HFF-Myc (cell line): ENCODE data around the gene PRKAR1A.
A peak's percentile ranks its signal among the peaks of the same experiment; 100 is the strongest.

ENCODE experiments used
- DNase-seq: peaks from one replicate; pipeline ENCODE4 v3.0.0-alpha.2; 2011; ENCODE audit warnings: low read depth; ENCODE audit errors: extremely low read depth
- H3K4me3 ChIP-seq: replicated peaks from 2 replicates; pipeline ENCODE4 v1.5.1; 2011; ENCODE audit warnings: low read depth, mild to moderate bottlenecking, control low read depth, low read length
- TF ChIP-seq, protein P1 (sequence below): IDR thresholded peaks from 2 replicates; pipeline ENCODE4 v1.5.1; 2012; ENCODE audit warnings: mild to moderate bottlenecking, low read depth, low read length, control low read depth; ENCODE audit errors: missing control alignments

Gene PRKAR1A

DNA sequence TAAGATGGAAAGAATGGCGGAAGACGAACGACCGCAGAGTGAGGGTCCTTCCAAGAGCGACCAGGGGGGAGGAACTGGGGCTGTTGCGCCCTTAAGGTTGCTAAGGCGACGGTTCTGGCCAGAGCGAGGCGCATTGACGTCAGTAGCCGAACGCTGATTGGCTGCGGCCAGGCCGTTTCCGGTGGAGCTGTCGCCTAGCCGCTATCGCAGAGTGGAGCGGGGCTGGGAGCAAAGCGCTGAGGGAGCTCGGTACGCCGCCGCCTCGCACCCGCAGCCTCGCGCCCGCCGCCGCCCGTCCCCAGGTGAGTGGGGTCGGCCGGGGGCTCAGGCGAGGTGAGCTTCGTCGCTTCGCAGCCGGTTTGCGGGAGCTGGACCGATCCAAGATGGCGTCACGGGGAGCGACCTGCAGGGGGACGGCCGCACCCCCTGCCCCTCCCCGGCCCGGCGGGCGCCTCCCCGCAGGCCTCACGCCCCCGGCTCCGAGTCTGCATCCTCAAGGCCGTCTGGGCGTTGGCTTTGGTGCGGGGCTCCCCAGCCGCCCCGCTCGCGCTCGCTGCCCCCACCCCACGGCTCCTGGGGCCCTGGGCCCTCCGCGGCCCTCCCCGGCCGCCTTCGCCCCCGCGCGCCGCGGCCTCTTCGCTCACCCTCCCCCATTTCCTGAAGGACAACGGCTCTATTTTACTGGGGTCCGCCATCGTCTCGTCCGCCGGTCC is at the start of gene PRKAR1A:
PRKAR1A (plus strand) TSS at position 184 of the 713 bp plus-strand sequence. CDS start 2,970 bp downstream, outside the sequence.
- DNase-seq, result peak; percentile 90
- H3K4me3 ChIP-seq, result peak within 1 kb of the TSS; percentile 94
- TF ChIP-seq, protein P1, sequence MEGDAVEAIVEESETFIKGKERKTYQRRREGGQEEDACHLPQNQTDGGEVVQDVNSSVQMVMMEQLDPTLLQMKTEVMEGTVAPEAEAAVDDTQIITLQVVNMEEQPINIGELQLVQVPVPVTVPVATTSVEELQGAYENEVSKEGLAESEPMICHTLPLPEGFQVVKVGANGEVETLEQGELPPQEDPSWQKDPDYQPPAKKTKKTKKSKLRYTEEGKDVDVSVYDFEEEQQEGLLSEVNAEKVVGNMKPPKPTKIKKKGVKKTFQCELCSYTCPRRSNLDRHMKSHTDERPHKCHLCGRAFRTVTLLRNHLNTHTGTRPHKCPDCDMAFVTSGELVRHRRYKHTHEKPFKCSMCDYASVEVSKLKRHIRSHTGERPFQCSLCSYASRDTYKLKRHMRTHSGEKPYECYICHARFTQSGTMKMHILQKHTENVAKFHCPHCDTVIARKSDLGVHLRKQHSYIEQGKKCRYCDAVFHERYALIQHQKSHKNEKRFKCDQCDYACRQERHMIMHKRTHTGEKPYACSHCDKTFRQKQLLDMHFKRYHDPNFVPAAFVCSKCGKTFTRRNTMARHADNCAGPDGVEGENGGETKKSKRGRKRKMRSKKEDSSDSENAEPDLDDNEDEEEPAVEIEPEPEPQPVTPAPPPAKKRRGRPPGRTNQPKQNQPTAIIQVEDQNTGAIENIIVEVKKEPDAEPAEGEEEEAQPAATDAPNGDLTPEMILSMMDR, result no peak

DNA sequence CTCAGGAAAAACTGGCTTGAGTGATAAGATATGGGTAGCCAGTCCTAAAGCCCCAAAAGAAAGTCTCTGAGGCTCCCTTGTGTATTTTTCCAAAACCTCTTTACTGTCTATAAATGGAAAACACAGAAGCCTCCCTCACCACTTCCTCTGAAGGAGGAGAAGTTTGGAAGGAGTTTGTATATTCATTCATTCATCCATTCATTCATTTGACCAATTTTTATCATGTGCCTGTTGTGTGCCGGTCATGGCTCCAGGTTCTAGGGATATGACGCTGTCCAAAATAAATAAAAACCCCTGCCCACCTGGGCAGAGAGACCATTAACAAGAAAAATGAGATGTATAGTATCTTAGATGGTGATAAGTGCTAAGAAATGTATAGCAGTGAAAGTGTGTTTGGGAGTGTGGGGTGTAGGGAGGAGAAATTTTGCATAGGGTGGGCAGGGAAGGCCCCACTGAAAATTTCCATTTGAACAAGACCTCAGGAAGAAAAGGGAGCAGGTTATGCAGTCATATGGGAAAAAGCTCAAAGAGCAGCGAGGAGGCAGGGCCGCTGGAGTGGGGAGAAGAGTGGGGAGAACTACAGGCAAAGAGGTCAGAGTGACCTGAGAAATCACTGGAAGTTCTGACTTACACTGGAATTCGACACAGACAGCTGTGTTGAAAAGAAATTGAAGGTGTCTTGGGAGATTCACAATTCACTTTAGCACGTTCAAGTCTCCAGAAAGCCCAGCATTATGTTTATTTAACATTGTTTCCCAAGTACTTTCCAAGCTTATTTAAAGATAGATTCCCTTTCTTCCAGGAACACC is 48.8 kb upstream of the PRKAR1A start:
- DNase-seq, result no peak
- TF ChIP-seq, protein P1, result no peak
- no peak overlapping the region for H3K4me3 ChIP-seq

DNA sequence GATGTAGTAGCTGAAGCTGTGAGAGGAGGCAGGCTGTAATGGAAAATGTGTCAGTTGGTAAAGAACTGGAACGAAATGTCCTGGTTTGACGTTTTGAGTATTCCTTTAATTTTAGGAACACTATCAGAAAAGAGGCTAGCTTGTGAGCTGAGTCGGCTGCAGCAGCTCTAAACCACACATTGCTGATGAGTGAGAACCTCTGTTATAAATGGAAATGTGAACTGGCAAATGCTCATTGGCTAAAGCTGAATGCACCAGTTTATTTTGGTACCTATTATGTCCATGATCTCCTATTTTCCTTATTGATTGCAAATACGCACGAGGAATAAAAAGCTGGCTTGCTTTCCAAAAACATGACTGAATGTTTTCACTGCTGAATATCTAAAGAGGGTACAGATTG is 43.9 kb upstream of the PRKAR1A start:
- no peak for DNase-seq
- TF ChIP-seq, protein P1, result no peak
- H3K4me3 ChIP-seq, result no peak overlapping the region

DNA sequence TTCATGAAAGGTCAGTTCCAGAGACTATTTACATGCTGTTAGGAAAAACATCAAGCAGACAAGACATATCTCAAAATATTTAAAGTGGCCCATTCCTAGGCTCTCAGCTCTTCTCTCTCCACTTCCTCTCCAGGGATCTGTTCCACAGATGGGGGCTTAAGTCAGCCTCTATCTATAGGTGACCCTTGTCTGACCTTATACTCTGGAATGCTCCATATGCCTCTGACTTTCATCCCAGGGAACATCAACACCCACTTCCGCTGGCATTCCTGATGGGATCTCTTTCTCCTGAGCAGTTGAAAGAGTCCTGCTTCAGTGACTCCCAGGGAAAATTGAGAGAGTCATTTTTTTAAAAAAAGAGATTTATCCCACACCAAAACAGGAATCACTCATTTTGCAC is 43.4 kb upstream of the PRKAR1A start:
- peak; percentile 67 for DNase-seq
- TF ChIP-seq, protein P1, result no peak

DNA sequence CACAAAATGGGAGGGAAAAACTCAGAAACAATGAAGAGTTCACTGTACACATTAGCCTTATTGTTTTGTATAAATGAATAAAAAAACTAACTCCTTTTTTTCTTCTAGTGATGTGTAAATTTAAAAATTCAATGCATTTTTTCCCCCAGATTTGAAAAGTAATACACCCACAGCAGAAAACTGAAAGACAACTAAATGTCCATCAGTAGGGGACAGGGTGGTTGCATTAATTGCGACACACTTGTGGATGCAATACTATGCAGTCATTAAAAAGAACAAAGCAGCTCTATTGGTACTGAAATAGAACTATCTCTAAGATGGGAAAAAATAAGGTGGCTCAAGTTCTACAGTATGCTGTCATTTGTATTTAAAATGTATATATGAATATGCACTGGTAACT is 41.3 kb upstream of the PRKAR1A start:
- DNase-seq, result no peak
- H3K4me3 ChIP-seq, result no peak overlapping the region
- TF ChIP-seq, protein P1, result no peak

More for the DNA sequence above, 43.4 kb upstream of the PRKAR1A start:
- H3K4me3 ChIP-seq, result no peak overlapping the region

DNA sequence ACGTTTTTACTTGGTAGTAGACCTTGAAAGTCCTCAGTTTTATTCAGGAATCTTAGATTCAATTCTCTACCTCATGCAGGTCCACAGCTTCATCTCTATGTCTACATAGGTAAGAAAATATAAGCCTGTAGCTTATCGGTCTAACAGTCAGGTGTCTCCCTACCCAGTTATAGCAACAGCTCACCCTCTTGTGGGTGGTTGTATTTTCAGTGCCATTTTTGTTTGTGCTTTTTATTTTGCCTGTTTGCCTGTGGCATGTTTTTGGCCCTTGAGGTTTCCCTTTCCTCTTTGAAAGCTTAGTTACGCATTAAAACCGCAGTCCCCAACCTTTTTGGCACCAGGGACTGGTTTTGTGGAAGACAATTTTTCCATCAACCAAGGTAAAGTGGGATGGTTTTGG is 31.3 kb upstream of the PRKAR1A start:
- TF ChIP-seq, protein P1, result no peak
- no peak overlapping the region for H3K4me3 ChIP-seq
- no peak for DNase-seq
